ENCODE data around the gene PPP3R1. TPM values are rescaled to one million over a fixed set of nuclear protein-coding genes. Genes with fewer than 3 reads are reported as not detected.

PPP3R1 gene
- total and polyA plus RNA-seq, 9 of the 15 experiments (the other 6 are each of a cell fraction or from before 2014, with no cell fraction given) = 3.7 to 70.0 (median 24.8) TPM

DNA sequence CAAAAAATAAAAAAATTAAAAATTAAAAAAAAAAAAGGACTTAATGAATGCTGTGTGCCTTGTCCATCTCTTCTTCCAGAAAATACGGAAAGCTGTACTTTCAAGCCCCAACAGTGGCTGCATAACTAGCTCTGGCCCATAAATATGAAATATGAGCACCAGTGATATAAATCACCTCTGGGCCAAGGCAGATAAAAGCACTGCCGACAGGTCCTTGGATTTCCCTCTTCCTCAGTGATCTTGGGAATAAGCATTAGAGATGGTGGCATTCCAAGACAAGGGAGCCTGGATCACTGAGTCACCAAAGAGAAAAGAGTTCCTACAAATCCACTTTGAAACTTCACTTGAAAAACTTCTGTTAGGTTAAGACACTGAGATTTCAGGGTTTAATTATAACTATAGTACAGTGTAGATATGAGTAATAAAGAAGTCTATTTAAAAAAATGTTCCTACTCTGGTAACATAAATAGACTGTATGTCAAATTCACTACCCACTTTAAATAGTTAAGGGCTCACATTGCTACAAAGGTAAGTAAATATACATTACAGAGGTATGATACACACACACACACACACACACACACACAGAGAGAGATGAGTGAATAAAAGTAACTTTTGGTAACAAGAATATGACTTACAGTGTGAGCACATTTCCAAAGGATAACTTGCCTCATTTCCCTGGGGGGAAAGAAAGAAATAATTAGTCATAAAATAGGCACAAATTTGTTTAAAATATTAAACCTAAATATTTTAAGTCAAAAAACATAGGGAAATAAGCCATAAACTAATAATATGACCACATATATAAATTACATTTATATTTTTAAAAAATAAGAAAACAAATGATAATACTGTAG, 35.6 kb downstream of the PPP3R1 start (continued):
- TF ChIP-seq SP2 (IDR thresholded peaks at IDR 0.05; ENCODE audit: extremely low read depth, low read depth, low read length, poor library complexity, severe bottlenecking) (no peak), PHB2 (IDR thresholded peaks at IDR 0.05; ENCODE audit: low read depth) (no peak), ZNF239 (CRISPR knock-in tag; IDR thresholded peaks at IDR 0.05) (no peak), ETV1 (tag; conservative IDR thresholded peaks at IDR 0.05; ENCODE audit: low read depth) (no peak), SP1 (CRISPR knock-in tag; IDR thresholded peaks at IDR 0.05) (no peak), PCBP2 (IDR thresholded peaks at IDR 0.05; ENCODE audit: low read depth, low read length, poor library complexity, severe bottlenecking) (no peak), SIRT6 (IDR thresholded peaks at IDR 0.05; ENCODE audit: low read depth, low read length) (no peak), ZNF830 (CRISPR knock-in tag; IDR thresholded peaks at IDR 0.05) (no peak), TCF7 (IDR thresholded peaks at IDR 0.05; ENCODE audit: borderline replicate concordance) (peak; percentile 47; the same call in 1 of the 2 replicates), RUNX1 (IDR thresholded peaks at IDR 0.05; ENCODE audit: low read depth) (no peak), TAF7 (tag; IDR thresholded peaks at IDR 0.05) (no peak), SUPT5H (IDR thresholded peaks at IDR 0.05) (no peak), ZBTB7A (IDR thresholded peaks at IDR 0.05; ENCODE audit: borderline replicate concordance, control insufficient read depth, low read depth, low read length) (no peak), SNIP1 (IDR thresholded peaks at IDR 0.05; ENCODE audit: low read depth) (no peak), ZFX (CRISPR knock-in tag; IDR thresholded peaks at IDR 0.05) (no peak)
- TF ChIP-seq, protein P1, sequence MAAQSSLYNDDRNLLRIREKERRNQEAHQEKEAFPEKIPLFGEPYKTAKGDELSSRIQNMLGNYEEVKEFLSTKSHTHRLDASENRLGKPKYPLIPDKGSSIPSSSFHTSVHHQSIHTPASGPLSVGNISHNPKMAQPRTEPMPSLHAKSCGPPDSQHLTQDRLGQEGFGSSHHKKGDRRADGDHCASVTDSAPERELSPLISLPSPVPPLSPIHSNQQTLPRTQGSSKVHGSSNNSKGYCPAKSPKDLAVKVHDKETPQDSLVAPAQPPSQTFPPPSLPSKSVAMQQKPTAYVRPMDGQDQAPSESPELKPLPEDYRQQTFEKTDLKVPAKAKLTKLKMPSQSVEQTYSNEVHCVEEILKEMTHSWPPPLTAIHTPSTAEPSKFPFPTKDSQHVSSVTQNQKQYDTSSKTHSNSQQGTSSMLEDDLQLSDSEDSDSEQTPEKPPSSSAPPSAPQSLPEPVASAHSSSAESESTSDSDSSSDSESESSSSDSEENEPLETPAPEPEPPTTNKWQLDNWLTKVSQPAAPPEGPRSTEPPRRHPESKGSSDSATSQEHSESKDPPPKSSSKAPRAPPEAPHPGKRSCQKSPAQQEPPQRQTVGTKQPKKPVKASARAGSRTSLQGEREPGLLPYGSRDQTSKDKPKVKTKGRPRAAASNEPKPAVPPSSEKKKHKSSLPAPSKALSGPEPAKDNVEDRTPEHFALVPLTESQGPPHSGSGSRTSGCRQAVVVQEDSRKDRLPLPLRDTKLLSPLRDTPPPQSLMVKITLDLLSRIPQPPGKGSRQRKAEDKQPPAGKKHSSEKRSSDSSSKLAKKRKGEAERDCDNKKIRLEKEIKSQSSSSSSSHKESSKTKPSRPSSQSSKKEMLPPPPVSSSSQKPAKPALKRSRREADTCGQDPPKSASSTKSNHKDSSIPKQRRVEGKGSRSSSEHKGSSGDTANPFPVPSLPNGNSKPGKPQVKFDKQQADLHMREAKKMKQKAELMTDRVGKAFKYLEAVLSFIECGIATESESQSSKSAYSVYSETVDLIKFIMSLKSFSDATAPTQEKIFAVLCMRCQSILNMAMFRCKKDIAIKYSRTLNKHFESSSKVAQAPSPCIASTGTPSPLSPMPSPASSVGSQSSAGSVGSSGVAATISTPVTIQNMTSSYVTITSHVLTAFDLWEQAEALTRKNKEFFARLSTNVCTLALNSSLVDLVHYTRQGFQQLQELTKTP (IDR thresholded peaks at IDR 0.05; ENCODE audit: low read depth in 1 of 2, partially characterized antibody in 2 of 2) = peak in 1 of 2 experiments; percentile 23
- TF ChIP-seq, protein P2, sequence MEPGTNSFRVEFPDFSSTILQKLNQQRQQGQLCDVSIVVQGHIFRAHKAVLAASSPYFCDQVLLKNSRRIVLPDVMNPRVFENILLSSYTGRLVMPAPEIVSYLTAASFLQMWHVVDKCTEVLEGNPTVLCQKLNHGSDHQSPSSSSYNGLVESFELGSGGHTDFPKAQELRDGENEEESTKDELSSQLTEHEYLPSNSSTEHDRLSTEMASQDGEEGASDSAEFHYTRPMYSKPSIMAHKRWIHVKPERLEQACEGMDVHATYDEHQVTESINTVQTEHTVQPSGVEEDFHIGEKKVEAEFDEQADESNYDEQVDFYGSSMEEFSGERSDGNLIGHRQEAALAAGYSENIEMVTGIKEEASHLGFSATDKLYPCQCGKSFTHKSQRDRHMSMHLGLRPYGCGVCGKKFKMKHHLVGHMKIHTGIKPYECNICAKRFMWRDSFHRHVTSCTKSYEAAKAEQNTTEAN (CRISPR knock-in tag; IDR thresholded peaks at IDR 0.05) = no peak
- TF ChIP-seq, protein P3, sequence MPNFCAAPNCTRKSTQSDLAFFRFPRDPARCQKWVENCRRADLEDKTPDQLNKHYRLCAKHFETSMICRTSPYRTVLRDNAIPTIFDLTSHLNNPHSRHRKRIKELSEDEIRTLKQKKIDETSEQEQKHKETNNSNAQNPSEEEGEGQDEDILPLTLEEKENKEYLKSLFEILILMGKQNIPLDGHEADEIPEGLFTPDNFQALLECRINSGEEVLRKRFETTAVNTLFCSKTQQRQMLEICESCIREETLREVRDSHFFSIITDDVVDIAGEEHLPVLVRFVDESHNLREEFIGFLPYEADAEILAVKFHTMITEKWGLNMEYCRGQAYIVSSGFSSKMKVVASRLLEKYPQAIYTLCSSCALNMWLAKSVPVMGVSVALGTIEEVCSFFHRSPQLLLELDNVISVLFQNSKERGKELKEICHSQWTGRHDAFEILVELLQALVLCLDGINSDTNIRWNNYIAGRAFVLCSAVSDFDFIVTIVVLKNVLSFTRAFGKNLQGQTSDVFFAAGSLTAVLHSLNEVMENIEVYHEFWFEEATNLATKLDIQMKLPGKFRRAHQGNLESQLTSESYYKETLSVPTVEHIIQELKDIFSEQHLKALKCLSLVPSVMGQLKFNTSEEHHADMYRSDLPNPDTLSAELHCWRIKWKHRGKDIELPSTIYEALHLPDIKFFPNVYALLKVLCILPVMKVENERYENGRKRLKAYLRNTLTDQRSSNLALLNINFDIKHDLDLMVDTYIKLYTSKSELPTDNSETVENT (CRISPR knock-in tag; IDR thresholded peaks at IDR 0.05) = no peak
- TF ChIP-seq, protein P4, sequence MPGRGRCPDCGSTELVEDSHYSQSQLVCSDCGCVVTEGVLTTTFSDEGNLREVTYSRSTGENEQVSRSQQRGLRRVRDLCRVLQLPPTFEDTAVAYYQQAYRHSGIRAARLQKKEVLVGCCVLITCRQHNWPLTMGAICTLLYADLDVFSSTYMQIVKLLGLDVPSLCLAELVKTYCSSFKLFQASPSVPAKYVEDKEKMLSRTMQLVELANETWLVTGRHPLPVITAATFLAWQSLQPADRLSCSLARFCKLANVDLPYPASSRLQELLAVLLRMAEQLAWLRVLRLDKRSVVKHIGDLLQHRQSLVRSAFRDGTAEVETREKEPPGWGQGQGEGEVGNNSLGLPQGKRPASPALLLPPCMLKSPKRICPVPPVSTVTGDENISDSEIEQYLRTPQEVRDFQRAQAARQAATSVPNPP (IDR thresholded peaks at IDR 0.05; ENCODE audit: borderline replicate concordance, insufficient read depth, insufficient read length) = no peak

Data from K562 (cell line).